Bronchial epithelial cell (primary cell): Measurements from ENCODE around the gene DNAJC5. TPM values are rescaled to one million over a fixed set of nuclear protein-coding genes. Genes with fewer than 3 reads are reported as not detected.

ENCODE experiments used
- DNase-seq: peaks from one replicate; pipeline ENCODE4 v3.0.0-alpha.2; 2010; ENCODE audit warnings: low read depth
- FAIRE-seq: peaks from 2 replicates; lab custom pipeline; 2011; peaks lifted over from hg19 to GRCh38; lab: Jason Lieb, UNC
- H3K27me3 ChIP-seq: 2 replicates; pipeline ENCODE4 v1.5.1; 2011; ENCODE audit warnings: low read length; ENCODE audit not compliant: control insufficient read depth, insufficient read depth
- H3K36me3 ChIP-seq: 2 replicates; pipeline ENCODE4 v1.5.1; 2011; ENCODE audit warnings: low read length; ENCODE audit not compliant: control insufficient read depth, insufficient read depth
- H3K4me3 ChIP-seq: 2 replicates; pipeline ENCODE4 v1.5.1; 2011; ENCODE audit warnings: mild to moderate bottlenecking, low read depth, low read length, control low read depth
- total RNA-seq: library from RNA; depleted of rRNA; stranded (reverse); fragments of >200 nt; gene quantifications from 2 replicates; pipeline ENCODE4 v1.2.1, GENCODE V29; 2014
- TF ChIP-seq, protein P1 (sequence below): IDR thresholded peaks from 2 replicates; pipeline ENCODE4 v1.5.1; 2011; ENCODE audit warnings: mild to moderate bottlenecking, moderate library complexity, low read length, control low read depth, inconsistent platforms; ENCODE audit not compliant: insufficient read depth, severe bottlenecking

Gene DNAJC5
- total RNA-seq, 1 donor from 2014 or later = 121 TPM

DNA sequence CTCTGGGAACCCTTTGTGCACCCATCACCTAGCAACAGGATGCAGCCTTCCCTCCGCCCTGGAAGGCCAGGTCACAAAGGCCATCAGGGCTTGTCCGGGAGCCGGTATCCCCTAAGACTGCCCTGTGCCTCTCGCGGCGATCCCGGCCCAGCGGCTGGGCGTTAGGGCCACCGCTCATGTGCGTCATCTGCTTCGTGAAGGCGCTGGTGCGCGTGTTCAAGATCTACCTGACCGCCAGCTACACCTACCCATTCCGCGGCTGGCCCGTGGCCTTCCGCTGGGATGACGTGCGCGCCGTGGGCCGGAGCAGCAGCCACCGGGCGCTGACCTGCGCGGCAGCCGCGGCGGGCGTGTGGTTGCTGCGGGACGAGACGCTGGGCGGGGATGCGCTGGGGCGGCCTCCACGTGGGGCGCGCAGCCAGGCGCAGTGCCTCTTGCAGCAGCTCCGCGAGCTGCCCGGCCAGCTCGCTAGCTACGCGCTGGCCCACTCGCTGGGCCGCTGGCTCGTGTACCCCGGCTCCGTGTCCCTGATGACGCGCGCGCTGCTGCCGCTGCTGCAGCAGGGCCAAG, 33.5 kb upstream of the DNAJC5 start, which contains the start of gene ABHD16B:
ABHD16B (plus strand) TSS at position 134 of the 570 bp plus-strand sequence; CDS start at position 177, 43 bp downstream.
- H3K4me3 ChIP-seq = no peak within 1 kb of the TSS
- H3K27me3 ChIP-seq = no peaks in the 10 kb centered on the region
- DNase-seq = no peak
- H3K36me3 ChIP-seq = peaks cover 11% of the 10 kb centered on the region
- TF ChIP-seq, protein P1, sequence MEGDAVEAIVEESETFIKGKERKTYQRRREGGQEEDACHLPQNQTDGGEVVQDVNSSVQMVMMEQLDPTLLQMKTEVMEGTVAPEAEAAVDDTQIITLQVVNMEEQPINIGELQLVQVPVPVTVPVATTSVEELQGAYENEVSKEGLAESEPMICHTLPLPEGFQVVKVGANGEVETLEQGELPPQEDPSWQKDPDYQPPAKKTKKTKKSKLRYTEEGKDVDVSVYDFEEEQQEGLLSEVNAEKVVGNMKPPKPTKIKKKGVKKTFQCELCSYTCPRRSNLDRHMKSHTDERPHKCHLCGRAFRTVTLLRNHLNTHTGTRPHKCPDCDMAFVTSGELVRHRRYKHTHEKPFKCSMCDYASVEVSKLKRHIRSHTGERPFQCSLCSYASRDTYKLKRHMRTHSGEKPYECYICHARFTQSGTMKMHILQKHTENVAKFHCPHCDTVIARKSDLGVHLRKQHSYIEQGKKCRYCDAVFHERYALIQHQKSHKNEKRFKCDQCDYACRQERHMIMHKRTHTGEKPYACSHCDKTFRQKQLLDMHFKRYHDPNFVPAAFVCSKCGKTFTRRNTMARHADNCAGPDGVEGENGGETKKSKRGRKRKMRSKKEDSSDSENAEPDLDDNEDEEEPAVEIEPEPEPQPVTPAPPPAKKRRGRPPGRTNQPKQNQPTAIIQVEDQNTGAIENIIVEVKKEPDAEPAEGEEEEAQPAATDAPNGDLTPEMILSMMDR = no peak
- FAIRE-seq = no peak

DNA sequence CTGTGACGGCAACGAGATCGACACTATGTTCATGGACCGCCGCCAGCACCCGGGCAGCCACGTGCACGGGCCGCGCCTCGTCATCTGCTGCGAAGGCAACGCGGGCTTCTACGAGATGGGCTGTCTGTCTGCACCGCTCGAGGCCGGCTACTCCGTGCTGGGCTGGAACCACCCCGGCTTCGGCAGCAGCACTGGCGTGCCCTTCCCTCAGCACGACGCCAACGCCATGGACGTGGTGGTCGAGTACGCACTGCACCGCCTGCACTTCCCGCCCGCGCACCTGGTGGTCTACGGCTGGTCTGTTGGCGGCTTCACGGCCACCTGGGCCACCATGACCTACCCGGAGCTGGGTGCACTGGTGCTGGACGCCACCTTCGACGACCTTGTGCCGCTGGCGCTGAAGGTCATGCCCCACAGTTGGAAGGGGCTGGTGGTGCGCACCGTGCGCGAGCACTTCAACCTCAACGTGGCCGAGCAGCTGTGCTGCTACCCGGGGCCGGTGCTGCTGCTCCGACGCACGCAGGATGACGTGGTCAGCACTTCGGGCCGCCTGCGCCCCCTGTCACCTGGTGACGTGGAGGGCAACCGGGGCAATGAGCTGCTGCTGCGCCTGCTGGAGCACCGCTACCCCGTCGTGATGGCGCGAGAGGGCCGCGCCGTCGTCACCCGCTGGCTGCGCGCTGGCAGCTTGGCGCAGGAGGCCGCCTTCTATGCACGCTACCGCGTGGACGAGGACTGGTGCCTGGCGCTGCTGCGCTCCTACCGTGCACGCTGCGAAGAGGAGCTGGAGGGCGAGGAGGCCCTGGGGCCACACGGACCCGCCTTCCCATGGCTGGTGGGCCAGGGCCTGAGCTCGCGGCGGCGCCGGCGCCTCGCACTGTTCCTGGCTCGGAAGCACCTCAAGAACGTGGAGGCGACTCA, 32.7 kb upstream of the DNAJC5 start:
- DNase-seq = no peak
- FAIRE-seq = no peak
- TF ChIP-seq, protein P1 = no peak
- Histone ChIP-seq H3K27me3 (no peaks in the 10 kb centered on the region), H3K36me3 (peaks cover 11% of the 10 kb centered on the region), H3K4me3 (no peak overlapping the region)

DNA sequence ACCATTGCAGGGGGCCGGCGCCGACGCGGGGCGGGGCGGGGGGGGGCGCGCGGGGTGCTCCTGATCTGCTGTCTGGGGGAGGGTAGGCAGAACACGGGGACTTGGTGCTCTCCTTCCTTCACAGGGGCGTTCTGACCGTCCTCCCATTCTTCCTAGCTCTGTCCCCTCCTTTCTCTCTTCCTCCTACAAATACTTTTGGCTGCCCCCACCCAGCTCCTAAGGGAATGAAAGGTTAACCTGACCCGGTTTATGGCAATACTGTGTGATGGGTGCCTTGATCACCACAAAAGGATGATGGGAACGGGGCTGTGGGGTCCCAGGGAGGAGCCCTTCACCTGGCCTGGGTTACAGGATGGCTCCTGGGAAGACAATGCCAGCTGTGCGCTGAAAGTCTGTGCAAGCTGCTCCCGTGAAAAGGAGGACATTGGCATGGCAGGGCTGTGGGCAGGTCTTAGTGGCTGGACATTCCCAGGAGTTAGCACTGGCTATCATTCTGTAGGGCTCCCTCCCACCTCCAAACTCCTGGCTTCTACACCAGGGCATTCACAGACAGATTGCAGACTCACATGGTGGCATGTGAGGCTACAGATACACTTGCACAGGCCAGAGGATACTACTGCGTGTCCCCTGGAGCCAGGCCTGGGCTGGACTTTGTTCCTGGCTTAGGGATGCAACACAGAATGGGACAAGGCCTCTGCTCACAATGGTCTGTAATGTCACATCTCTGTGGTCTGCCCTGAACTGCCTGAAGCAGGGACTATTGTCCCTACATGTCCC, 31.7 kb upstream of the DNAJC5 start:
- DNase-seq (no peak), FAIRE-seq (no peak)
- H3K4me3 ChIP-seq = no peak overlapping the region
- peaks cover 12% of the 10 kb centered on the region for H3K36me3 ChIP-seq
- TF ChIP-seq, protein P1 = no peak
- no peaks in the 10 kb centered on the region for H3K27me3 ChIP-seq

DNA sequence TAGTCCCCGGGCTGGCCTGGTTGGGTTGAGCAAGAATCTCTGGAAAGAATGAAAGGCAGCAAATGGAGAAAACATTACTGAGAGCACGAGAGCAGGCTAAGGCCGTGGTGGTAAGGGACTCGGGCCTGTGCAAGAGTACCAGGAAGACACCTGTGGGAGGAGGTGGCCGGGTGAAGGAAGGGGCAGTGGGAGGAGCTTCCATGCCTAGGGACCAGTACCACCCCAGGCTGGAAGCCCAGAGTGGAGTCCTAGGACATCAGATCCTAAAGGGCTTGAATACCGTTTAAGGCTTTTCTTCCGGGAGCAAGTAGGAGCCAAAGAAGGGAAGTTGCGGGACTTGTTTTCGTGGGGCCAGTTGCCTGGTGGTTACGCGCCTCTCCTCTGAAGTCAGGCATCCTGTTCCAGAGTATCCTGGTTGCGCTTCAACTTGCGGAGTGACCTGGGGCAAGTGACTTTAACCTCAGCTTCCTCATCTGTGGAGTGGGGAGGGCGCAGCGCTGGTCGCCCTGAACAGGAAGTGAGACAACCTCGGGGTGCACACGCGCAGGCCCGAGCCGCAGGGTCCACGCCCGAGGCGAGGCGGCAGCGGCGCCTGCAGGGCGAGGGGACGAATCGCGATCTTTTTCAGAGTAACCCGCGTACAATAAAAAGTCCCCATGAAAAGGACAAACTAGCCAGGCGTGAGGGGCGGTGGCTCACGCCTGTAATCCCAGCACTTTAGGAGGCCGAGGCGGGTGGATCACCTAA, 31.0 kb upstream of the DNAJC5 start:
- TF ChIP-seq, protein P1 = peak; percentile 67
- FAIRE-seq (no peak), DNase-seq (peak; percentile 77)
- Histone ChIP-seq H3K27me3 (no peaks in the 10 kb centered on the region), H3K4me3 (peak overlapping the region; percentile 99), H3K36me3 (peaks cover 18% of the 10 kb centered on the region)

DNA sequence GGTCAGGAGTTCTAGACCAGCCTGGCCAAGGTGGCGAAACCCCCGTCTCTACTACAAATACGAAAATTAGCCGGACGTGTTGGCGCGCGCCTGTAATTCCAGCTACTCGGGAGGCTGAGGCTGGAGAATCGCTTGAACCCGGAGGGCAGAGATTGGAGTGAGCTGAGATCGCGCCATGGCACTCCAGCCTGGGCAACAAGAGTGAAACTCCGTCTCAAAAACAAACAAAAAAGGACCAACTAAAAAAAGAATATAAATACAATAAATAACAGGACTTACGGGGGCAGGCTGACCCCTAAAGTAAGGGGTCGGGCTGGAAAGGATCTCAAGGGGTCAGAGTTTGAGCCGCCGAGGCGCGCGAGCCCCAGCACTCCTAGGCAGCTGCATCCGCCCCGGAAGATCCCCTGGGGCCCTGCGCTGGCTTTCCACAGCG, 30.4 kb upstream of the DNAJC5 start:
- Histone ChIP-seq H3K27me3 (no peaks in the 10 kb centered on the region), H3K36me3 (peaks cover 22% of the 10 kb centered on the region), H3K4me3 (peak overlapping the region; percentile 99)
- DNase-seq = no peak
- no peak for FAIRE-seq
- TF ChIP-seq, protein P1 = no peak
